Epithelial cell of umbilical artery (primary cell): ENCODE data around the gene TAF1A. TPM values are rescaled to one million over a fixed set of nuclear protein-coding genes. Genes with fewer than 3 reads are reported as not detected.

ENCODE experiments used
- total RNA-seq: library from RNA; depleted of rRNA; stranded (reverse); fragments of >200 nt; gene quantifications from 2 replicates; pipeline ENCODE4 v1.2.3, GENCODE V29; 2014

TAF1A gene
- total RNA-seq, result 7.1 and 15.5 TPM in 2 replicates

GRCh38 chr1:222589462-222590302 is at the start of gene TAF1A:
TSS of gene TAF1A (minus strand) at chr1:222589933.

GRCh38 chr1:222618001-222618879 is 28.5 kb upstream of the TAF1A start, which contains the start of gene MIA3:
TSS of gene MIA3 (plus strand) at chr1:222618097. CDS start at chr1:222618111, 14 bp downstream.

GRCh38 chr1:222547944-222548671 is 41.6 kb downstream of the TAF1A start, which contains the start of gene HHIPL2:
TSS of gene HHIPL2 (minus strand) at chr1:222548104. CDS start at chr1:222548044, 60 bp downstream.

Other genes with a start within 250 kb of the TAF1A start
- not detected in 2 replicates for gene HHIPL2, start 41.8 kb downstream of the TAF1A start, total RNA-seq
- gene MIA3, start 28.2 kb upstream of the TAF1A start, total RNA-seq, result 29.6 and 38.8 TPM in 2 replicates
- 40.3 and 48.0 TPM in 2 replicates for gene AIDA, start 122.6 kb upstream of the TAF1A start, total RNA-seq
- 29.2 and 53.3 TPM in 2 replicates for gene BROX, start 122.6 kb upstream of the TAF1A start, total RNA-seq
- gene FAM177B, start 147.3 kb upstream of the TAF1A start, total RNA-seq, result not detected in 2 replicates
- 0.97 and 1.4 TPM in 2 replicates for gene DISP1, start 225.1 kb upstream of the TAF1A start, total RNA-seq